Epithelial cell of esophagus (primary cell): ENCODE results near the gene ARMC5.

ENCODE experiments used
- DNase-seq: peaks from one replicate; pipeline ENCODE4 v3.0.0; 2010; ENCODE audit warnings: low read depth
- H3K4me3 ChIP-seq: 2 replicates; pipeline ENCODE4 v1.5.1; 2011; ENCODE audit warnings: mild to moderate bottlenecking, low read length, control low read depth
- TF ChIP-seq, protein P1 (sequence below): IDR thresholded peaks from 2 replicates; pipeline ENCODE4 v1.5.1; 2011; ENCODE audit warnings: low read depth, mild to moderate bottlenecking, low read length, control low read depth, inconsistent platforms; ENCODE audit not compliant: insufficient read depth; ENCODE audit errors: missing control alignments

Gene ARMC5

DNA sequence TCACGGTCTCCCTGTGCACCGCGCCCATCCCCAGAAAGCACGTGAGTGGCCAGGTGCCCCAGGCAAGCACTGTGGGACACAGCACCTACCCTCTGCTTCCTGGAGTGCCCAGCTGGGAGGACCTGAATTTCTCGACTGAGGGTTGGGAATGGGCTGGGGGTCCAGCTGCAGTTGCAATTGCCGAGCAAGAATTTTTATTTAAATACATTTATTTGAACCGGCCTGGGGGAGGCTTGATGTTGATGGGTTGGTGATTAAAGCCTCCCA, 29.9 kb downstream of the ARMC5 start:
- H3K4me3 ChIP-seq, result no peak overlapping the region
- TF ChIP-seq, protein P1, sequence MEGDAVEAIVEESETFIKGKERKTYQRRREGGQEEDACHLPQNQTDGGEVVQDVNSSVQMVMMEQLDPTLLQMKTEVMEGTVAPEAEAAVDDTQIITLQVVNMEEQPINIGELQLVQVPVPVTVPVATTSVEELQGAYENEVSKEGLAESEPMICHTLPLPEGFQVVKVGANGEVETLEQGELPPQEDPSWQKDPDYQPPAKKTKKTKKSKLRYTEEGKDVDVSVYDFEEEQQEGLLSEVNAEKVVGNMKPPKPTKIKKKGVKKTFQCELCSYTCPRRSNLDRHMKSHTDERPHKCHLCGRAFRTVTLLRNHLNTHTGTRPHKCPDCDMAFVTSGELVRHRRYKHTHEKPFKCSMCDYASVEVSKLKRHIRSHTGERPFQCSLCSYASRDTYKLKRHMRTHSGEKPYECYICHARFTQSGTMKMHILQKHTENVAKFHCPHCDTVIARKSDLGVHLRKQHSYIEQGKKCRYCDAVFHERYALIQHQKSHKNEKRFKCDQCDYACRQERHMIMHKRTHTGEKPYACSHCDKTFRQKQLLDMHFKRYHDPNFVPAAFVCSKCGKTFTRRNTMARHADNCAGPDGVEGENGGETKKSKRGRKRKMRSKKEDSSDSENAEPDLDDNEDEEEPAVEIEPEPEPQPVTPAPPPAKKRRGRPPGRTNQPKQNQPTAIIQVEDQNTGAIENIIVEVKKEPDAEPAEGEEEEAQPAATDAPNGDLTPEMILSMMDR, result no peak
- DNase-seq, result no peak

DNA sequence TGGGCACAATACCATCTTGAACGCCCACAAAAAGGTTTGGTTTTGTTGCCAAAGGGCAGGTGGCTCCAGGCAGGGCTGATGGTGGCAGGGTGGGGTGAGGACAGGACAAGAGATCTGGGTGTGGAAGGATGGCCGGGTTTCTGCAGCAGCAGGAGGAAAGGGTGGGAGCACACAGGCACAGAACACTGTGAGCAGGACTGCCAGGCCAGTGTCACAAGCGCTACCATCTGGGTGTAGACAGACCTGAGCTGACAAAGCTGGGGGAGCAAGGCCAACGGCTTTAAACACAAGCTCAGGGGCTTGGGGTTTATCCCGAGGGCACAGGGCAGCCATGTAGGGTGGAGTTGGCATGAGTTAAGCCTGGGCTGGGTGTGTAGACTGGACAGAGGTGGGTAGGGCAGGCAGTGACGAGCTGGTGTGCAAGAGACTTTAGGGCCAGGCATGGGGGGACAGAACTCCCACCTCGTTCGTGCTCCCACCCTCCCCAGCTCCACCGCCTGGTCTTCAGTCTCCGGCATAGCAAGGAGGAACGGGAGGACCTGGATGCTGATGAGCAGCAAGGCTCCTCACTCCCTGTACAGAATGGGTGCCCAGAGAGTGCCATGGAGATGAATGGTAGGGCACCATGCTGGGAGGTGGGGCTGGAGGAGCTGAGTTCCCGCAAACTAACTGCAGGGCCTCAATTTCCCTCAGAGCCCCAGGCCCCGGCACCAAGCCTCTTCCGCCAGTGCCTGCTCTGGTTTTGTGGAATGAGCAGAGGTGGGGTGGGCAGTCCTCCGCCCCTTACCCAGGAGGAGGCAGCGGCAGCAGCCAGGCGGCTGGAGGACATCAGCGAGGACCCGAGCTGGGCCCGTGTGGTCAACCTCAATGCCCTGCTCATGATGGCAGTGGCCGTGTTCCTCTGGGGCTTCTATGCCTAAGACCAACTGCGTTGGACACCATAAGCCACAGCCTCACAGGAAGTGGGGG, 30.6 kb downstream of the ARMC5 start:
- no peak for DNase-seq
- no peak overlapping the region for H3K4me3 ChIP-seq
- TF ChIP-seq, protein P1, result no peak

DNA sequence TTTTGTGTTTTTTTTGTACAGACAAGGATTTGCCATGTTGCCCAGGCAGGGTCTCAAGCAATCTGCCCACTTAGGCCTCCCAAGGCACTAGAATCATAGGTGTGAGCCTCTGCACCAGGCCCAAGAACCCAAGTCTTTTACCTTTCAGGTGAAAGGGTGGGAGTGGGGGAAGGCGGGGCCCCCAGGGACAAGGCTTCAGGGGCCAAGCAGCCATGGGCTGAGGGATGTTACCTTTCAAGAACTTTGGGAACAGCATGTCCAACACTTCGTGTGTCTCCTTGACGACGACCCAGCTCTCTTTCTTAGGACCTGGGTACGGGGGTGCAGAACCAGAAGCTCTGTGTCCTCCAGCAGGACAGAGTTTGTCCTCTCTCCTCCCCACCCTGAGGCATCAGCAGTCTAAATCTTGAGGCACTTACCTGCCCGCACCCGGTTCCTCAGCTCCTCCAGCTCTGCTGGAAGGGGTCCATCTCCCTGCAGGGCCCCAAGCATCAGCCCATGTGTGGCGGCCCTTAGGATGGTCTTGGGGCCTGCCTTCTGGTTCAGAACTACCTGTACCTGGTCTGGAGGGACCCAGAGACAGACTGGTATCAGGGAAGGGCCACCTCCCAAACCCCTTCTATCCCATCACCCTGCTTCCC, 32.6 kb downstream of the ARMC5 start:
- TF ChIP-seq, protein P1, result no peak
- DNase-seq, result no peak
- no peak overlapping the region for H3K4me3 ChIP-seq

DNA sequence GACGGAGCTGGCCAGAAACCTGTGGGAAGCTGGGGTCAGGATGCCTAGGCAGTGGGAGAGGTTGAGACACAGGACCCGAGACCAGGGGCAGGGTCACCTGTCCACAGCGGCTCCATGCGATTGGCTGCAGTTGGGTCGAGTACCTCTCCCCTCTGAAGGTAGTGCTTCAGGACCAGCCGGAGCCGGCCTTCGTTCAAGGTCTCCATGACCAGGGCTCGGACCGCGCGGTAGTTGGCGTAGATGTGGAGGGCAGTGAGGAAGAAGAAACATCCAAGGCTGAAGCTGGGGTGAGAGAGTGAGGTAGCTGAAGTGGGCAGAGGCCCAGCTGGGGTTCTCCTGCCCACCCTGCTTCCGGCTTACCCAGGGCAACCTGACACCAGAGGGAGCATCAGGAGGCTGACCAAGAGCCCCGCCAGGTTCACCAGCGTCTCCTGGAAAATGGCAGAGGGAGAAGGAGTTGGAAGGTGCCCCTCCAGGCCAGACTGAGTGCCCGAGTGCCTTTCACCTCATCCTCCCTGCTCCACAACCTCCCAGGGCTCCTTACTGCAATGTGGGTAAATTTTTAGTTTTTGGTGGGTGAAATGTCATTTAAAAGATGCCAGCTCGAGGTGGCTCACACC, 34.3 kb downstream of the ARMC5 start:
- no peak for DNase-seq
- TF ChIP-seq, protein P1, result no peak
- H3K4me3 ChIP-seq, result no peak overlapping the region

DNA sequence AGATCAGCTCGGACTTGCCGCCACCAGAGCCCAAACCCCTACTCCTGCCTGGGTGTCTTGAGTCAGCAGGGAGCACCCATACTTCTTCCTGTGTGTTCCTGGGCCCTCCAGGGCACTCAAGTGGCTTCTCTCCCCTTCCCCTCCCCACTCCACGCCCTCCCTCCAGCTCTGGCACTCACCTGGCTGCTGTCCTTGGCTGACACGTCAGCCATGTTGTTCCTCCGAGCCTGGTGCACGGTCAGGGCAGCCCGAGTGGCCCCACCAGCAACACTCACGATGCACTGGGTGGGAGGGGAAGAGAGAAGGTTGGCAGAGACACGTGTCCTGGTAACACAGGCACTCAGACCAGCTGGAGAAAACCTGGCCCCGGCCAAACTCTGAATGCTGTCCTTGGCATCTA, 37.4 kb downstream of the ARMC5 start:
- H3K4me3 ChIP-seq, result no peak overlapping the region
- TF ChIP-seq, protein P1, result no peak
- DNase-seq, result no peak

DNA sequence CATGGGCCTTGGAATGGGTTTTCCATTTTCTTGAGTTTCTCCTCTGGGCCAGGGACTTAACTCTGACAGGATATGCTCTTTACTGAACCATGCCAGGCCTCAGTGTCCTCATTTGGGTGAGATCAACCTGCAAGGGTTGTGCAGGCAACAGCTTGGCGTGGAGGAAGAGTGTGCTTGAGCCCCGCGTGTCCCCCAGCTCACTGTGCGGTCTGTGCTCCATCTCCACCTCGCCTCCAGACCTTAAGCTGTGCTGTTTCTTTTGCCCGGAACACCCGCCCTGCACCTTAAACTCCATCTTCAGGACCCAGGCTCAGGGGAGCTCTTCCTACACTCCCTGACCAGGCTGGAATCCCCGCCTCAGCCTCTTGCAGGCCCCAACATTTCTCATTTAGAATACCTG, 39.2 kb downstream of the ARMC5 start:
- no peak for DNase-seq
- no peak overlapping the region for H3K4me3 ChIP-seq
- TF ChIP-seq, protein P1, result no peak
